ENCODE results near the gene ZNF679. TPM values are rescaled to one million over a fixed set of nuclear protein-coding genes. Genes with fewer than 3 reads are reported as not detected.
A peak's percentile ranks its signal among the peaks of the same experiment; 100 is the strongest.
"Not testable (repeated sequence)": the region's sequence is repeated elsewhere in the genome, so short reads cannot be mapped to it uniquely, and the experiment has no call there.

Gene ZNF679
- not detected in 3 replicates for total RNA-seq
- long read RNA-seq: 0 reads

- H3K4me1 Mint-ChIP-seq (ENCODE audit: low read depth); H3K27me3 Mint-ChIP-seq (ENCODE audit: low read depth); DNase-seq (ENCODE audit: low spot score); H3K4me3 Mint-ChIP-seq (ENCODE audit: unreplicated experiment); H3K36me3 Mint-ChIP-seq (ENCODE audit: low read depth); H3K27ac Mint-ChIP-seq (ENCODE audit: unreplicated experiment): not testable (repeated sequence)
- peaks cover 86% of the 10 kb centered on the region for H3K9me3 Mint-ChIP-seq (ENCODE audit: low read depth)
These were observed at the start of gene ZNF679 for GRCh38 chr7:64228174-64228573. Gene ZNF679, plus strand, starts transcription at chr7:64228474. Its CDS starts 20,644 bp downstream, at chr7:64249118.

- TF ChIP-seq CTCF (IDR thresholded peaks at IDR 0.05): peak; percentile 13
- Mint-ChIP-seq H3K4me3 (ENCODE audit: unreplicated experiment) (no peak overlapping the region), H3K4me1 (ENCODE audit: low read depth) (no peaks in the 10 kb centered on the region), H3K36me3 (ENCODE audit: low read depth) (peaks cover 2% of the 10 kb centered on the region), H3K27me3 (ENCODE audit: low read depth) (no peaks in the 10 kb centered on the region), H3K9me3 (ENCODE audit: low read depth) (peaks cover 44% of the 10 kb centered on the region), H3K27ac (ENCODE audit: unreplicated experiment) (no peak overlapping the region)
- no peak for DNase-seq (ENCODE audit: low spot score)
These were observed 47.3 kb upstream of the ZNF679 start for GRCh38 chr7:64180989-64181388.

GRCh38 chr7:64181586-64181985 is 46.7 kb upstream of the ZNF679 start:
- no peak for TF ChIP-seq CTCF (IDR thresholded peaks at IDR 0.05)
- Mint-ChIP-seq H3K4me3 (ENCODE audit: unreplicated experiment) (no peak overlapping the region), H3K9me3 (ENCODE audit: low read depth) (peaks cover 50% of the 10 kb centered on the region), H3K36me3 (ENCODE audit: low read depth) (peaks cover 2% of the 10 kb centered on the region), H3K27ac (ENCODE audit: unreplicated experiment) (no peak overlapping the region), H3K27me3 (ENCODE audit: low read depth) (no peaks in the 10 kb centered on the region), H3K4me1 (ENCODE audit: low read depth) (no peaks in the 10 kb centered on the region)
- no peak for DNase-seq (ENCODE audit: low spot score)

DNA sequence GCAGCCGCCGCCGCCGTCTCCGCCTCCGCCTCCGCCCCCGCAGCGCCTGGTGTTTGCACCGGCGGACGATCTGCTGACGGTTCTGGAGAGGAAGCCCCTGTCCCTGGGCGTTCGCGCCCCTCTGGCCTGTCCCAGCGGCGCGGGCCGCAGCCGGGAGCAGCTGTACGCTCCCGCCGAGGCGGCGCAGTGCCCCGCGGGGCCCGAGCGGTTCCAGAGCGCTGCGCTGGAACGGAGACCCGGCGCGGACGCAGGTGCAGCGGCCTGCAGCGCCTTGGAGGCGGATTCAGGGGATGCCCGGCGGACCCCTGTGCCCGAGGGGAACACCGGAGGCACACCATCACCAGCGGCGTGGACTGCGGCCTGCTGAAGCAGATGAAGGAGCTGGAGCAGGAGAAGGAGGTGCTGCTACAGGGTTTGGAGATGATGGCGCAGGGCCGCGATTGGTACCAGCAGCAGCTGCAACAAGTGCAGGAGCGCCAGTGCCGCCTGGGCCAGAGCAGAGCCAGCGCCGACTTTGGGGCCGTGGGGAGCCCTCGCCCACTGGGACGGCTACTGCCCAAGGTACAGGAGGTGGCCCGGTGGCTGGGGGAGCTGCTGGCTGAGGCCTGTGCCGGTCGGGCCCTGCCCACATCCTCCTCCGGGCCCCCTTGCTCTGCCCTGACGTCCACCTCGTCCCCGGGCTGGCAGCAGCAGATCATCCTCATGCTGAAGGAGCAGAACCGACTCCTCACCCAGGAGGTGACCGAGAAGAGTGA is 46.1 kb upstream of the ZNF679 start:
- peaks cover 2% of the 10 kb centered on the region for H3K36me3 Mint-ChIP-seq (ENCODE audit: low read depth)
- no peaks in the 10 kb centered on the region for H3K27me3 Mint-ChIP-seq (ENCODE audit: low read depth)
- H3K4me3 Mint-ChIP-seq (ENCODE audit: unreplicated experiment): no peak overlapping the region
- H3K4me1 Mint-ChIP-seq (ENCODE audit: low read depth): no peaks in the 10 kb centered on the region
- no peak for TF ChIP-seq CTCF (IDR thresholded peaks at IDR 0.05)
- H3K9me3 Mint-ChIP-seq (ENCODE audit: low read depth): peaks cover 52% of the 10 kb centered on the region
- DNase-seq (ENCODE audit: low spot score): no peak
- H3K27ac Mint-ChIP-seq (ENCODE audit: unreplicated experiment): no peak overlapping the region

GRCh38 chr7:64183126-64183742 is 45.0 kb upstream of the ZNF679 start:
- no peak for DNase-seq (ENCODE audit: low spot score)
- Mint-ChIP-seq H3K27me3 (ENCODE audit: low read depth) (no peaks in the 10 kb centered on the region), H3K4me1 (ENCODE audit: low read depth) (no peaks in the 10 kb centered on the region), H3K9me3 (ENCODE audit: low read depth) (peaks cover 54% of the 10 kb centered on the region), H3K36me3 (ENCODE audit: low read depth) (peaks cover 2% of the 10 kb centered on the region), H3K4me3 (ENCODE audit: unreplicated experiment) (no peak overlapping the region), H3K27ac (ENCODE audit: unreplicated experiment) (no peak overlapping the region)
- TF ChIP-seq CTCF (IDR thresholded peaks at IDR 0.05): peak; percentile 35
